ENCODE data around the gene GSTM2. TPM values are rescaled to one million over a fixed set of nuclear protein-coding genes. Genes with fewer than 3 reads are reported as not detected.
"Not testable (repeated sequence)": the region's sequence is repeated elsewhere in the genome, so short reads cannot be mapped to it uniquely, and the experiment has no call there.

The GSTM2 gene
- total RNA-seq, 1 experiment from 2014 or later, result 14.9 TPM

DNA sequence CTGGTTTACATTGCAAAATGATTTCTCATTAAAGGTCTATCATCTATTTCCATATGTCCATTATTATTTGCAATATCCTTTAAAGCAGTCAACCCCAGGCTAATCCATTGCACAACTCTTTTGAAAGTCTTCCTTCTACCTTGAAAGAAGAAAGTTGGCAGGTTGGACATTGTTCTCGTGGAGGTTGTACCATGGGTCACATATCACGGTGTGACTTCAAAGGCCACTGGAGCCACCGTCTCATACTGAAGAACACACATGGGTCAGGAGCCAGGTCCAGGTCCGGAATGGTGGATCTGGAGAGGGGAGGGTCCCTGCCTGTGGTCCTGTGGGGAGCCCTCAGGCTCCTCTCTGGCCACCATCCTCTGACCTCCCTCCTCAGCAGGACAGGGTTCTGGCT lies 18.0 kb downstream of the GSTM2 start:
- H3K18ac ChIP-seq (ENCODE audit: insufficient read length, low read depth, low read length); DNase-seq; H2BK20ac ChIP-seq (ENCODE audit: low read depth, low read length, poor library complexity, severe bottlenecking); H3K56ac ChIP-seq (ENCODE audit: insufficient read length, low read depth, low read length); H3K27me3 Mint-ChIP-seq (ENCODE audit: low read depth); H3K4ac ChIP-seq (ENCODE audit: low read depth, low read length); H3K23me2 ChIP-seq (ENCODE audit: insufficient read length, low read depth, low read length, poor library complexity, severe bottlenecking); H3K4me2 ChIP-seq (ENCODE audit: insufficient read depth, insufficient read length, low read length); H3K27ac Mint-ChIP-seq; H4K5ac ChIP-seq (ENCODE audit: insufficient read length, low read depth, low read length); H3K4me3 Mint-ChIP-seq; H3K36me3 Mint-ChIP-seq (ENCODE audit: insufficient read depth in 1 of 3, low read depth in 3 of 3); H2BK120ac ChIP-seq (ENCODE audit: low read depth, low read length, poor library complexity, severe bottlenecking); H2BK5ac ChIP-seq (ENCODE audit: insufficient read length, low read length); H3K79me1 ChIP-seq (ENCODE audit: insufficient read depth, low read depth, low read length, poor library complexity, severe bottlenecking); H3K4me1 ChIP-seq (ENCODE audit: insufficient read depth, low read length); H4K91ac ChIP-seq (ENCODE audit: insufficient read length, low read depth, low read length); H2AFZ ChIP-seq (ENCODE audit: low read length); H3K27me3 ChIP-seq (ENCODE audit: insufficient read depth, low read length); H2BK12ac ChIP-seq (ENCODE audit: insufficient read length, low read depth, low read length); H3K27ac ChIP-seq (ENCODE audit: insufficient read length, low read depth, low read length); H3K4me1 Mint-ChIP-seq; H2BK15ac ChIP-seq (ENCODE audit: low read depth, low read length); H3K79me2 ChIP-seq (ENCODE audit: insufficient read depth, low read length); H3K9ac ChIP-seq (ENCODE audit: extremely low read depth, insufficient read length, low read length); H2AK5ac ChIP-seq (ENCODE audit: insufficient read length, low read length); H3K23ac ChIP-seq (ENCODE audit: insufficient read length, low read depth, low read length); H4K20me1 ChIP-seq (ENCODE audit: control insufficient read depth, insufficient read depth, insufficient read length); H3K14ac ChIP-seq (ENCODE audit: insufficient read depth, low read length); H3K9me3 ChIP-seq (ENCODE audit: control insufficient read depth, low read depth, low read length); H4K8ac ChIP-seq (replicated peaks; ENCODE audit: insufficient read length, low read depth, low read length); H3K9me3 Mint-ChIP-seq; H3T11ph ChIP-seq (ENCODE audit: low read length): not testable (repeated sequence)
- no CpG with 5 or more reads among the region's 4 CpGs for WGBS (ENCODE audit: extremely low coverage, insufficient read length, low lambda C conversion rate)

DNA sequence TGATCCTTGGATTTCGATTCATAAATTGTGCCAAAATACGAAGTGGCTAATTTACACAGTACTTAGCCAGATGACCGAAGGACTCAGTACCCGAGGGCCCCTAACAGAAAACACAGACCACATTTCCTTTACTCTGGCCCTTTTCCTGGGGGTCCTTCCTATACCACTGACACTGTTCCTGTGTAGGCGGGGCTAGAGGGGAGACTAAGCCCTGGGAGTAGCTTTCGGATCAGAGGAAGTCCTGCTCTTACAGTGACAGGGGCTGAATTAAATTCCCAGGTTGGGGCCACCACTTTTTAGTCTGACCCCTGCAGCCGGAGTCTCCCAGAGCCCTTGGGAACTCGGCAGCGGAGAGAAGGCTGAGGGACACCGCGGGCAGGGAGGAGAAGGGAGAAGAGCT lies 19.3 kb downstream of the GSTM2 start:
- WGBS (ENCODE audit: extremely low coverage, insufficient read length, low lambda C conversion rate), result no CpG with 5 or more reads among the region's 11 CpGs
- not testable (repeated sequence) for H3T11ph ChIP-seq (ENCODE audit: low read length)

More for the DNA sequence above, 19.3 kb downstream of the GSTM2 start:
- H4K8ac ChIP-seq (replicated peaks; ENCODE audit: insufficient read length, low read depth, low read length); H3K4me1 ChIP-seq (ENCODE audit: insufficient read depth, low read length); H2AK5ac ChIP-seq (ENCODE audit: insufficient read length, low read length); H2BK15ac ChIP-seq (ENCODE audit: low read depth, low read length); H3K9me3 ChIP-seq (ENCODE audit: control insufficient read depth, low read depth, low read length); H2BK12ac ChIP-seq (ENCODE audit: insufficient read length, low read depth, low read length); H2AFZ ChIP-seq (ENCODE audit: low read length); H4K91ac ChIP-seq (ENCODE audit: insufficient read length, low read depth, low read length); H3K9ac ChIP-seq (ENCODE audit: extremely low read depth, insufficient read length, low read length); H3K4ac ChIP-seq (ENCODE audit: low read depth, low read length); H3K27ac ChIP-seq (ENCODE audit: insufficient read length, low read depth, low read length); H3K27me3 ChIP-seq (ENCODE audit: insufficient read depth, low read length); H3K4me1 Mint-ChIP-seq; H3K9me3 Mint-ChIP-seq; H4K5ac ChIP-seq (ENCODE audit: insufficient read length, low read depth, low read length); H4K20me1 ChIP-seq (ENCODE audit: control insufficient read depth, insufficient read depth, insufficient read length); H3K23me2 ChIP-seq (ENCODE audit: insufficient read length, low read depth, low read length, poor library complexity, severe bottlenecking); H3K56ac ChIP-seq (ENCODE audit: insufficient read length, low read depth, low read length); H2BK5ac ChIP-seq (ENCODE audit: insufficient read length, low read length); DNase-seq; H2BK120ac ChIP-seq (ENCODE audit: low read depth, low read length, poor library complexity, severe bottlenecking); H3K79me2 ChIP-seq (ENCODE audit: insufficient read depth, low read length); H3K18ac ChIP-seq (ENCODE audit: insufficient read length, low read depth, low read length); H3K23ac ChIP-seq (ENCODE audit: insufficient read length, low read depth, low read length); H3K4me2 ChIP-seq (ENCODE audit: insufficient read depth, insufficient read length, low read length); H3K79me1 ChIP-seq (ENCODE audit: insufficient read depth, low read depth, low read length, poor library complexity, severe bottlenecking); H3K27me3 Mint-ChIP-seq (ENCODE audit: low read depth); H2BK20ac ChIP-seq (ENCODE audit: low read depth, low read length, poor library complexity, severe bottlenecking): not testable (repeated sequence)
- Mint-ChIP-seq H3K36me3 (ENCODE audit: insufficient read depth in 1 of 3, low read depth in 3 of 3) (peaks cover 0 to 11% (median 0%) of the 10 kb centered on the region in 3 experiments; a peak in 1 of 7 replicates), H3K27ac (peak overlapping the region in 1 of 3 experiments; percentile 5; a peak in 2 of 7 replicates), H3K4me3 (peak overlapping the region; percentile 68 to 74)
- H3K14ac ChIP-seq (ENCODE audit: insufficient read depth, low read length), result peak overlapping the region; percentile 94
